Mammary epithelial cell (primary cell): ENCODE data around the gene LCE3A.

Source experiments
- EZH2 ChIP-seq: IDR thresholded peaks from 2 replicates; pipeline ENCODE4 v1.6.1; 2012; ENCODE audit warnings: low read length, inconsistent platforms, borderline replicate concordance
- TF ChIP-seq, protein P1 (sequence below), 2 donors: IDR thresholded peaks in 1 of 2; conservative IDR thresholded peaks in 1 of 2; 2 replicates each; pipeline ENCODE4 v1.5.1; 2011 to 2012; ENCODE audit warnings: inconsistent platforms in 2 of 2, low read length in 2 of 2, mild to moderate bottlenecking in 2 of 2, control low read depth in 1 of 2, low read depth in 1 of 2; ENCODE audit not compliant: insufficient read depth in 1 of 2; ENCODE audit errors: extremely low read depth in 1 of 2

DNA sequence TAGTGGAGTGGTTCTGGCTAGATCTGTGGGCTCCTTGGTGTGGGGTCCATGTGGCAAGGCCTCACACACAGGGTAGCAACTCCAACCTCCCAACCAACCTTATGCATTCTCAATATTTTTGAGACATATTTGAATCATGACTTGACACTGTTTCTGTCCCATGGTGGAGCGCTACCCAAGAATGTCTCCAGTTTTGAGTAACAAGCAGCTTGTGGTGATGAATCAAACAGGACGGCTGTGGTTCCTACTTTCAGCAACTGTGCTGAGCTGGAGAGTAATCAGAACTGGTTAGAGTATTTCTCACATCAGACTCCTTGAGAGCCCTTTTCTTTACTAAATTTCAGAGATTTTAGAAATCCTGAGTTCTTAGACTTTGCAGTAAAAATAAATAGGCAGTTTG is 45.7 kb downstream of the LCE3A start:
- TF ChIP-seq, protein P1, sequence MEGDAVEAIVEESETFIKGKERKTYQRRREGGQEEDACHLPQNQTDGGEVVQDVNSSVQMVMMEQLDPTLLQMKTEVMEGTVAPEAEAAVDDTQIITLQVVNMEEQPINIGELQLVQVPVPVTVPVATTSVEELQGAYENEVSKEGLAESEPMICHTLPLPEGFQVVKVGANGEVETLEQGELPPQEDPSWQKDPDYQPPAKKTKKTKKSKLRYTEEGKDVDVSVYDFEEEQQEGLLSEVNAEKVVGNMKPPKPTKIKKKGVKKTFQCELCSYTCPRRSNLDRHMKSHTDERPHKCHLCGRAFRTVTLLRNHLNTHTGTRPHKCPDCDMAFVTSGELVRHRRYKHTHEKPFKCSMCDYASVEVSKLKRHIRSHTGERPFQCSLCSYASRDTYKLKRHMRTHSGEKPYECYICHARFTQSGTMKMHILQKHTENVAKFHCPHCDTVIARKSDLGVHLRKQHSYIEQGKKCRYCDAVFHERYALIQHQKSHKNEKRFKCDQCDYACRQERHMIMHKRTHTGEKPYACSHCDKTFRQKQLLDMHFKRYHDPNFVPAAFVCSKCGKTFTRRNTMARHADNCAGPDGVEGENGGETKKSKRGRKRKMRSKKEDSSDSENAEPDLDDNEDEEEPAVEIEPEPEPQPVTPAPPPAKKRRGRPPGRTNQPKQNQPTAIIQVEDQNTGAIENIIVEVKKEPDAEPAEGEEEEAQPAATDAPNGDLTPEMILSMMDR (conservative IDR thresholded peaks at IDR 0.05 in 1 of 2, IDR thresholded peaks at IDR 0.05 in 1 of 2; ENCODE audit: extremely low read depth in 1 of 2, insufficient read depth in 1 of 2, low read depth in 1 of 2, low read length in 2 of 2), result no peak
- no peak for TF ChIP-seq EZH2
